Loucy (cell line): ENCODE data around the gene ZMPSTE24.

Source experiments
- H2AFZ ChIP-seq: fragments of 200-600 bp; sonication (generic); 2 replicates; pipeline ENCODE4 v1.6.0; 2016; ENCODE audit warnings: antibody characterized with exemption, mild to moderate bottlenecking, low read length, moderate library complexity
- H3F3A ChIP-seq: fragments of 200-600 bp; 2 replicates; pipeline ENCODE4 v1.6.0; 2016; ENCODE audit warnings: antibody characterized with exemption, low read depth, mild to moderate bottlenecking
- H3K27me3 ChIP-seq: fragments of 200-600 bp; sonication (generic); 2 replicates; pipeline ENCODE4 v1.6.1; 2014; ENCODE audit warnings: low read length, mild to moderate bottlenecking; ENCODE audit not compliant: insufficient read depth, poor library complexity, severe bottlenecking
- H3K36me3 ChIP-seq: fragments of 200-600 bp; sonication (generic); 2 replicates; pipeline ENCODE4 v1.6.1; 2016; ENCODE audit warnings: low read length; ENCODE audit not compliant: insufficient read depth
- H3K4me1 ChIP-seq: fragments of 200-600 bp; sonication (generic); 2 replicates; pipeline ENCODE4 v1.5.1; 2014; ENCODE audit warnings: low read length, mild to moderate bottlenecking; ENCODE audit not compliant: insufficient read depth, poor library complexity, severe bottlenecking
- H3K4me2 ChIP-seq: fragments of 200-600 bp; sonication (generic); 2 replicates; pipeline ENCODE4 v1.6.0; 2014; ENCODE audit warnings: antibody characterized with exemption, low read length, low read depth, mild to moderate bottlenecking; ENCODE audit not compliant: poor library complexity, severe bottlenecking
- H3K4me3 ChIP-seq: fragments of 200-600 bp; sonication (generic); 2 replicates; pipeline ENCODE4 v1.5.1; 2014; ENCODE audit warnings: low read length, mild to moderate bottlenecking, mixed read lengths; ENCODE audit not compliant: poor library complexity, severe bottlenecking
- H3K79me2 ChIP-seq: fragments of 200-600 bp; sonication (generic); 2 replicates; pipeline ENCODE4 v1.6.1; 2014; ENCODE audit warnings: low read length; ENCODE audit not compliant: insufficient read depth
- H3K9ac ChIP-seq: fragments of 200-600 bp; sonication (generic); 2 replicates; pipeline ENCODE4 v1.6.0; 2014; ENCODE audit warnings: mild to moderate bottlenecking, low read depth, low read length, moderate library complexity; ENCODE audit not compliant: poor library complexity, severe bottlenecking
- H3K9me2 ChIP-seq: fragments of 200-600 bp; sonication (generic); replicated peaks from 2 replicates; pipeline ENCODE4 v1.6.1; 2016; ENCODE audit warnings: low read depth, low read length, mixed read lengths
- H3K9me3 ChIP-seq: fragments of 200-600 bp; sonication (generic); 2 replicates; pipeline ENCODE4 v1.6.1; 2014; ENCODE audit warnings: mild to moderate bottlenecking, antibody characterized with exemption, low read length, low read depth; ENCODE audit not compliant: insufficient read depth
- H4K20me1 ChIP-seq: fragments of 200-600 bp; sonication (generic); 2 replicates; pipeline ENCODE4 v1.6.0; 2014; ENCODE audit warnings: antibody characterized with exemption, low read length, mild to moderate bottlenecking; ENCODE audit not compliant: insufficient read depth, poor library complexity, severe bottlenecking
- EZH2phosphoT487 ChIP-seq: fragments of 200-600 bp; IDR thresholded peaks from 2 replicates; pipeline ENCODE4 v1.6.1; 2018; ENCODE audit warnings: antibody characterized with exemption, mild to moderate bottlenecking, moderate library complexity, borderline replicate concordance
- TF ChIP-seq, protein P1 (sequence below): fragments of 200-600 bp; sonication (generic); conservative IDR thresholded peaks from 2 replicates; pipeline ENCODE4 v1.5.1; 2014; ENCODE audit warnings: mild to moderate bottlenecking, antibody characterized with exemption, low read length

The ZMPSTE24 gene

DNA sequence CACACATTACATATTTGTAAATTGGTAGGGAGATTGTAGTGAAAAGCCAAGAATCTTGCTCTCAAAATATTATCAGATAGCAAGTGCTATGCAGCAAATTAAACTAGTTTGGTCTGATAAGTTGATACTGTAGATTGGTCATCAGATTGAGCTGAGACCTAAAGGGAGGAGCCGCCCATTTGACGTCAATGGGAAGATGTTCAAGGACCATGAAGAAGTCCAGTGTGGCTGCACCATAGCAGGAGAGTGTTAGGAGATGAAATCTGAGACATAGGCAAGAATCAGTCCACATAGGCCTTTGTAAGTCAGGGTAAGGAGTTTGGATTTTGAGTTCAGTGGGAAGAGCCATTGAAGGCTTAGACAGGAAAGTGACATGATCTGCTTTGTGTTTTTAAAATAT lies 16.3 kb downstream of the ZMPSTE24 start:
- no peak overlapping the region for H2AFZ ChIP-seq
- TF ChIP-seq EZH2phosphoT487 = no peak
- TF ChIP-seq, protein P1, sequence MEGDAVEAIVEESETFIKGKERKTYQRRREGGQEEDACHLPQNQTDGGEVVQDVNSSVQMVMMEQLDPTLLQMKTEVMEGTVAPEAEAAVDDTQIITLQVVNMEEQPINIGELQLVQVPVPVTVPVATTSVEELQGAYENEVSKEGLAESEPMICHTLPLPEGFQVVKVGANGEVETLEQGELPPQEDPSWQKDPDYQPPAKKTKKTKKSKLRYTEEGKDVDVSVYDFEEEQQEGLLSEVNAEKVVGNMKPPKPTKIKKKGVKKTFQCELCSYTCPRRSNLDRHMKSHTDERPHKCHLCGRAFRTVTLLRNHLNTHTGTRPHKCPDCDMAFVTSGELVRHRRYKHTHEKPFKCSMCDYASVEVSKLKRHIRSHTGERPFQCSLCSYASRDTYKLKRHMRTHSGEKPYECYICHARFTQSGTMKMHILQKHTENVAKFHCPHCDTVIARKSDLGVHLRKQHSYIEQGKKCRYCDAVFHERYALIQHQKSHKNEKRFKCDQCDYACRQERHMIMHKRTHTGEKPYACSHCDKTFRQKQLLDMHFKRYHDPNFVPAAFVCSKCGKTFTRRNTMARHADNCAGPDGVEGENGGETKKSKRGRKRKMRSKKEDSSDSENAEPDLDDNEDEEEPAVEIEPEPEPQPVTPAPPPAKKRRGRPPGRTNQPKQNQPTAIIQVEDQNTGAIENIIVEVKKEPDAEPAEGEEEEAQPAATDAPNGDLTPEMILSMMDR = no peak
- H4K20me1 ChIP-seq = peaks cover 3% of the 10 kb centered on the region
- no peaks in the 10 kb centered on the region for H3K79me2 ChIP-seq
- H3K9ac ChIP-seq = no peak overlapping the region
- H3F3A ChIP-seq = no peaks in the 10 kb centered on the region
- peaks cover 49% of the 10 kb centered on the region for H3K36me3 ChIP-seq
- no peaks in the 10 kb centered on the region for H3K4me1 ChIP-seq
- no peak overlapping the region for H3K4me3 ChIP-seq
- no peak overlapping the region for H3K4me2 ChIP-seq
- H3K9me3 ChIP-seq = no peaks in the 10 kb centered on the region
- H3K27me3 ChIP-seq = no peaks in the 10 kb centered on the region
- no peaks in the 10 kb centered on the region for H3K9me2 ChIP-seq

DNA sequence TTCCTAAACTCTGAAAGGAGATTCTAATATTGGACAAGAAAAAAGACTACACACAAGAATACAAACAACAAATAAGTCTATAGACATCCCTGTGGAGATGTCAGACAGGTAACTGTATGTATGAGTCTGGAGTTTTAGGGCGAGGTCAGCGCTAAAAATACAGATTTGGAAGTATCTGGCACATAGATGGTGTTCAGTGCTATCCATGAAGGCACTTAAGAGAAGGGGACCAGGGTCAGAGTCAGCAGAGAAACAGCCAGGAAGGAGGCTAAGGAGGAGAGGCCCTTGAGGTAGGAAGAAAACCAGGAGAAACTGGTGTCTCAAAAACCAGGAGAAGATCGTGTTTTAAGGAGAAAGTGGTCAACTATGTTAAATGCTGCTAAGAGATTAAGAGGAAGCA lies 18.1 kb downstream of the ZMPSTE24 start:
- no peak overlapping the region for H2AFZ ChIP-seq
- H3K4me1 ChIP-seq = no peaks in the 10 kb centered on the region
- peaks cover 35% of the 10 kb centered on the region; the same call in 1 of the 2 replicates for H3K36me3 ChIP-seq
- no peak for TF ChIP-seq EZH2phosphoT487
- TF ChIP-seq, protein P1 = no peak
- H3K4me2 ChIP-seq = no peak overlapping the region
- no peaks in the 10 kb centered on the region for H3K9me3 ChIP-seq
- H3K9me2 ChIP-seq = no peaks in the 10 kb centered on the region
- H3K27me3 ChIP-seq = no peaks in the 10 kb centered on the region
- no peak overlapping the region for H3K9ac ChIP-seq
- no peak overlapping the region for H3K4me3 ChIP-seq
- peaks cover 3% of the 10 kb centered on the region for H4K20me1 ChIP-seq
- no peaks in the 10 kb centered on the region for H3F3A ChIP-seq
- H3K79me2 ChIP-seq = no peaks in the 10 kb centered on the region

DNA sequence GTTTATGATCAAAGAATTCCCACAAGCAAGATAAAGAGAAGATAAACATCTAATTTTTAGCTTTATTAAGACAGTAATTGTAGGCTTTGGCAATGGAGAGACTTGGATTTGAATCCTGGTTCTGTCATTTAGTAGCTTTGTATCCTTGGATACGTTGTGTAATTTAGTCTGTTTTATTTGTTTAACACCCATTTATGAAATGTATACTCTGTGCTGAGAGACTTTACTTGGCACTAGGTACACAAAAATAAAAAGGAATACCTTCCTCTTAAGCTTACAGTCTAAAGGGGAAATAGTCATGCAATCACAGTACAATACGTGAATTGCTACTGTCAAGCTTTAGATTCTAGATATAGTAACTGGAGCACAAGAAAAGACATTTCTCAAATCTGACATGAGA lies 23.8 kb downstream of the ZMPSTE24 start:
- no peak overlapping the region for H3K9ac ChIP-seq
- H3K27me3 ChIP-seq = no peaks in the 10 kb centered on the region
- TF ChIP-seq, protein P1 = no peak
- TF ChIP-seq EZH2phosphoT487 = no peak
- no peaks in the 10 kb centered on the region for H3K79me2 ChIP-seq
- H3K4me3 ChIP-seq = no peak overlapping the region
- no peaks in the 10 kb centered on the region for H3K4me1 ChIP-seq
- peaks cover 18% of the 10 kb centered on the region; the same call in 1 of the 2 replicates for H3K36me3 ChIP-seq
- H3F3A ChIP-seq = no peaks in the 10 kb centered on the region
- no peak overlapping the region for H3K4me2 ChIP-seq
- no peak overlapping the region for H2AFZ ChIP-seq
- no peaks in the 10 kb centered on the region for H3K9me2 ChIP-seq
- H3K9me3 ChIP-seq = no peaks in the 10 kb centered on the region
- peaks cover 3% of the 10 kb centered on the region for H4K20me1 ChIP-seq
